Tibial nerve (tissue), 4 donors: ENCODE data around the gene ATP8A1. TPM values are rescaled to one million over a fixed set of nuclear protein-coding genes. Genes with fewer than 3 reads are reported as not detected.

ENCODE experiments used
- DNase-seq, 2 donors: peaks; one replicate each; pipeline ENCODE4 v3.0.0-alpha.2; 2019; ENCODE audit warnings: low spot score in 2 of 2
- H3K27ac ChIP-seq, 4 donors: fragments of 200-600 bp; sonication (generic) in 3 of 4; one replicate each; pipeline ENCODE4 v1.5.1; 2017 to 2019; ENCODE audit warnings: mild to moderate bottlenecking in 1 of 4
- H3K27me3 ChIP-seq, 2 donors: fragments of 200-600 bp; sonication (generic) in 1 of 2; one replicate each; pipeline versions ENCODE4 v1.5.1 to v1.6.0; 2017 to 2019
- H3K36me3 ChIP-seq, 3 donors: fragments of 200-600 bp; sonication (generic); one replicate each; pipeline ENCODE4 v1.5.1; 2018 to 2019
- H3K4me1 ChIP-seq, 4 donors: fragments of 200-600 bp; sonication (generic) in 3 of 4; one replicate each; pipeline ENCODE4 v1.5.1; 2017 to 2019
- H3K4me3 ChIP-seq, 4 donors: fragments of 200-600 bp; sonication (generic) in 3 of 4; one replicate each; pipeline ENCODE4 v1.5.1; 2017 to 2019; ENCODE audit warnings: mild to moderate bottlenecking in 1 of 4, moderate library complexity in 1 of 4
- H3K9me3 ChIP-seq, 4 donors: fragments of 200-600 bp; sonication (generic) in 3 of 4; one replicate each; pipeline ENCODE4 v1.5.1; 2017 to 2019
- CTCF ChIP-seq, 5 experiments: fragments of 200-600 bp in 3 of 5; fragments of 450-650 bp in 2 of 5; sonication (generic) in 3 of 5; IDR thresholded peaks; one replicate each; pipeline ENCODE4 v1.5.1; 2016 to 2019; ENCODE audit warnings: antibody characterized with exemption in 5 of 5, mild to moderate bottlenecking in 3 of 5, moderate library complexity in 2 of 5
- EP300 ChIP-seq, 2 donors: sonication (generic); formaldehyde crosslinking; IDR thresholded peaks; one replicate each; pipeline ENCODE4 v1.6.1; 2017; ENCODE audit warnings: antibody characterized with exemption in 2 of 2, mild to moderate bottlenecking in 1 of 2
- POLR2A ChIP-seq, 2 donors: fragments of 450-650 bp; IDR thresholded peaks; one replicate each; pipeline ENCODE4 v1.6.1; 2017; ENCODE audit warnings: antibody characterized with exemption in 2 of 2, mild to moderate bottlenecking in 2 of 2, moderate library complexity in 2 of 2
- WGBS, 2 donors: methylation state at CpG; one replicate each; pipeline ENCODE4 v1.1.5; 2018; 5-methylcytosine and 5-hydroxymethylcytosine counted together
- total RNA-seq, 4 donors: library from RNA; depleted of rRNA; stranded (reverse); fragments of >200 nt; gene quantifications; one replicate each; pipeline ENCODE4 v1.1.0, GENCODE V29; 2016

ATP8A1 gene
- total RNA-seq, 4 donors from 2014 or later, result 57.9 to 79.7 (median 64.9) TPM

- DNase-seq, result no peak
- Histone ChIP-seq H3K4me3 (no peak overlapping the region), H3K36me3 (no peaks in the 10 kb centered on the region), H3K27me3 (no peaks in the 10 kb centered on the region), H3K9me3 (no peaks in the 10 kb centered on the region), H3K4me1 (no peaks in the 10 kb centered on the region), H3K27ac (no peak overlapping the region)
- WGBS, 2 donors, result 0 to 63% methylated on average over 1 of the region's 1 CpG
- TF ChIP-seq EP300 (IDR thresholded peaks at IDR 0.05), result no peak
- TF ChIP-seq POLR2A (IDR thresholded peaks at IDR 0.05), result no peak
- no peak for TF ChIP-seq CTCF (IDR thresholded peaks at IDR 0.05)
These were observed 33.6 kb upstream of the ATP8A1 start for GRCh38 chr4:42690537-42690936.

GRCh38 chr4:42683393-42683792 is 26.5 kb upstream of the ATP8A1 start:
- no peak for DNase-seq
- no peak for TF ChIP-seq POLR2A (IDR thresholded peaks at IDR 0.05)
- TF ChIP-seq CTCF (IDR thresholded peaks at IDR 0.05), result no peak
- no peak for TF ChIP-seq EP300 (IDR thresholded peaks at IDR 0.05)
- no peak overlapping the region for H3K4me3 ChIP-seq
- H3K27me3 ChIP-seq, result no peaks in the 10 kb centered on the region
- H3K36me3 ChIP-seq, result no peaks in the 10 kb centered on the region
- no peaks in the 10 kb centered on the region for H3K4me1 ChIP-seq
- no peaks in the 10 kb centered on the region for H3K9me3 ChIP-seq
- H3K27ac ChIP-seq, result no peak overlapping the region

- Histone ChIP-seq H3K27me3 (no peaks in the 10 kb centered on the region), H3K4me3 (no peak overlapping the region), H3K27ac (no peak overlapping the region), H3K36me3 (no peaks in the 10 kb centered on the region), H3K9me3 (no peaks in the 10 kb centered on the region), H3K4me1 (no peaks in the 10 kb centered on the region)
- DNase-seq, result no peak
- 92 to 97% methylated on average over 1 of the region's 1 CpG for WGBS, 2 donors
- TF ChIP-seq EP300 (IDR thresholded peaks at IDR 0.05), result no peak
- no peak for TF ChIP-seq CTCF (IDR thresholded peaks at IDR 0.05)
- no peak for TF ChIP-seq POLR2A (IDR thresholded peaks at IDR 0.05)
These were observed 21.6 kb upstream of the ATP8A1 start for GRCh38 chr4:42678512-42678911.

- no peak overlapping the region for H3K4me3 ChIP-seq
- DNase-seq, result no peak
- H3K4me1 ChIP-seq, result peaks cover 0 to 5% (median 0%) of the 10 kb centered on the region in 4 donors
- no peak for TF ChIP-seq POLR2A (IDR thresholded peaks at IDR 0.05)
- H3K9me3 ChIP-seq, result no peaks in the 10 kb centered on the region
- WGBS, 2 donors, result 73 to 81% methylated on average over 8 of the region's 8 CpGs
- no peak overlapping the region for H3K27ac ChIP-seq
- no peaks in the 10 kb centered on the region for H3K27me3 ChIP-seq
- H3K36me3 ChIP-seq, result no peaks in the 10 kb centered on the region
These were observed 19.4 kb upstream of the ATP8A1 start for GRCh38 chr4:42676066-42676951.

GRCh38 chr4:42673082-42673425 is 16.1 kb upstream of the ATP8A1 start:
- Histone ChIP-seq H3K9me3 (no peaks in the 10 kb centered on the region), H3K36me3 (no peaks in the 10 kb centered on the region), H3K4me1 (peaks cover 0 to 5% (median 0%) of the 10 kb centered on the region in 4 donors), H3K27ac (no peak overlapping the region), H3K4me3 (no peak overlapping the region), H3K27me3 (no peaks in the 10 kb centered on the region)
- 40 to 71% methylated on average over 2 of the region's 2 CpGs for WGBS, 2 donors
- TF ChIP-seq CTCF (IDR thresholded peaks at IDR 0.05) (no peak), EP300 (IDR thresholded peaks at IDR 0.05) (no peak), POLR2A (IDR thresholded peaks at IDR 0.05) (no peak)
- no peak for DNase-seq
